Neural progenitor cell (in vitro differentiated cells): ENCODE measurements around the gene SUPT3H. TPM values are rescaled to one million over a fixed set of nuclear protein-coding genes. Genes with fewer than 3 reads are reported as not detected.

Experiments used
- DNase-seq: peaks from one replicate; pipeline ENCODE4 v3.0.0-alpha.2; 2016; ENCODE audit warnings: low spot score
- H2AFZ ChIP-seq: fragments of 200-600 bp; sonication (generic); replicated peaks from 2 replicates; pipeline ENCODE4 v1.6.1; 2016; ENCODE audit warnings: antibody characterized with exemption
- H3F3A ChIP-seq: fragments of 200-600 bp; sonication (generic); 2 replicates; pipeline ENCODE4 v1.6.1; 2016; ENCODE audit warnings: antibody characterized with exemption, low read depth
- H3K27ac ChIP-seq: fragments of 200-600 bp; sonication (generic); 2 replicates; pipeline ENCODE4 v1.5.1; 2016; ENCODE audit warnings: mild to moderate bottlenecking
- H3K27me3 ChIP-seq: fragments of 200-600 bp; sonication (generic); 2 replicates; pipeline ENCODE4 v1.6.1; 2016; ENCODE audit warnings: mild to moderate bottlenecking, moderate library complexity
- H3K36me3 ChIP-seq: fragments of 200-600 bp; sonication (generic); 2 replicates; pipeline ENCODE4 v1.5.1; 2016
- H3K4me1 ChIP-seq: fragments of 200-600 bp; sonication (generic); 2 replicates; pipeline ENCODE4 v1.6.1; 2016; ENCODE audit warnings: mixed run types
- H3K4me2 ChIP-seq: fragments of 200-600 bp; sonication (generic); 2 replicates; pipeline ENCODE4 v1.6.1; 2016
- H3K4me3 ChIP-seq: fragments of 200-600 bp; sonication (generic); 2 replicates; pipeline ENCODE4 v1.5.1; 2016
- H3K79me2 ChIP-seq: fragments of 200-600 bp; sonication (generic); 2 replicates; pipeline ENCODE4 v1.6.1; 2016; ENCODE audit warnings: low read depth
- H3K9ac ChIP-seq: fragments of 200-600 bp; sonication (generic); 2 replicates; pipeline ENCODE4 v1.6.1; 2016
- H3K9me3 ChIP-seq: fragments of 200-600 bp; sonication (generic); 2 replicates; pipeline ENCODE4 v1.5.1; 2016; ENCODE audit warnings: low read depth
- H4K20me1 ChIP-seq: fragments of 200-600 bp; sonication (generic); 2 replicates; pipeline ENCODE4 v1.6.1; 2016; ENCODE audit warnings: low read depth
- H3K27ac Mint-ChIP-seq: 3 replicates; pipeline ENCODE4 v1.8.0; 2021; ENCODE audit warnings: mixed read lengths
- H3K27me3 Mint-ChIP-seq: 2 replicates; pipeline ENCODE4 v1.8.0; 2022; ENCODE audit warnings: low read depth, mild to moderate bottlenecking, inconsistent platforms, moderate library complexity, mixed read lengths; ENCODE audit not compliant: insufficient read depth
- H3K36me3 Mint-ChIP-seq: 3 replicates; pipeline ENCODE4 v1.8.0; 2021; ENCODE audit warnings: mixed read lengths
- H3K4me1 Mint-ChIP-seq: 3 replicates; pipeline ENCODE4 v1.8.0; 2021; ENCODE audit warnings: mixed read lengths
- H3K4me3 Mint-ChIP-seq: 3 replicates; pipeline ENCODE4 v1.8.0; 2021; ENCODE audit warnings: mild to moderate bottlenecking, moderate library complexity, mixed read lengths
- H3K9me3 Mint-ChIP-seq: 3 replicates; pipeline ENCODE4 v1.8.0; 2020; ENCODE audit warnings: mixed read lengths
- EZH2 ChIP-seq: fragments of 200-600 bp; sonication (generic); IDR thresholded peaks from 2 replicates; pipeline ENCODE4 v1.6.1; 2017; ENCODE audit warnings: antibody characterized with exemption, mild to moderate bottlenecking, moderate library complexity
- EZH2phosphoT487 ChIP-seq: fragments of 200-600 bp; sonication (generic); IDR thresholded peaks from 2 replicates; pipeline ENCODE4 v1.6.1; 2017; ENCODE audit warnings: antibody characterized with exemption
- total RNA-seq: library from RNA; depleted of rRNA; stranded (reverse); fragments of >200 nt; gene quantifications from 2 replicates; pipeline ENCODE4 v1.2.3, GENCODE V29; 2015; ENCODE audit warnings: low replicate concordance
- TF ChIP-seq, protein P1 (sequence below): fragments of 200-600 bp; sonication (generic); IDR thresholded peaks from 2 replicates; pipeline ENCODE4 v1.5.1; 2017; ENCODE audit warnings: antibody characterized with exemption, mild to moderate bottlenecking

SUPT3H gene
- total RNA-seq, 1 donor from 2014 or later, result 16.3 TPM

GRCh38 chr6:45175272-45175671 is 202.5 kb downstream of the SUPT3H start:
- TF ChIP-seq EZH2phosphoT487, result no peak
- TF ChIP-seq, protein P1, sequence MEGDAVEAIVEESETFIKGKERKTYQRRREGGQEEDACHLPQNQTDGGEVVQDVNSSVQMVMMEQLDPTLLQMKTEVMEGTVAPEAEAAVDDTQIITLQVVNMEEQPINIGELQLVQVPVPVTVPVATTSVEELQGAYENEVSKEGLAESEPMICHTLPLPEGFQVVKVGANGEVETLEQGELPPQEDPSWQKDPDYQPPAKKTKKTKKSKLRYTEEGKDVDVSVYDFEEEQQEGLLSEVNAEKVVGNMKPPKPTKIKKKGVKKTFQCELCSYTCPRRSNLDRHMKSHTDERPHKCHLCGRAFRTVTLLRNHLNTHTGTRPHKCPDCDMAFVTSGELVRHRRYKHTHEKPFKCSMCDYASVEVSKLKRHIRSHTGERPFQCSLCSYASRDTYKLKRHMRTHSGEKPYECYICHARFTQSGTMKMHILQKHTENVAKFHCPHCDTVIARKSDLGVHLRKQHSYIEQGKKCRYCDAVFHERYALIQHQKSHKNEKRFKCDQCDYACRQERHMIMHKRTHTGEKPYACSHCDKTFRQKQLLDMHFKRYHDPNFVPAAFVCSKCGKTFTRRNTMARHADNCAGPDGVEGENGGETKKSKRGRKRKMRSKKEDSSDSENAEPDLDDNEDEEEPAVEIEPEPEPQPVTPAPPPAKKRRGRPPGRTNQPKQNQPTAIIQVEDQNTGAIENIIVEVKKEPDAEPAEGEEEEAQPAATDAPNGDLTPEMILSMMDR, result no peak
- no peak for TF ChIP-seq EZH2
- Mint-ChIP-seq H3K36me3 (no peaks in the 10 kb centered on the region), H3K4me3 (no peak overlapping the region), H3K9me3 (peaks cover 6% of the 10 kb centered on the region), H3K4me1 (peaks cover 4% of the 10 kb centered on the region), H3K27me3 (no peaks in the 10 kb centered on the region), H3K27ac (no peak overlapping the region)
- H3F3A ChIP-seq, result no peaks in the 10 kb centered on the region
- no peaks in the 10 kb centered on the region for H3K9me3 ChIP-seq
- H2AFZ ChIP-seq, result no peak overlapping the region
- no peak overlapping the region for H3K27ac ChIP-seq
- H3K27me3 ChIP-seq, result no peaks in the 10 kb centered on the region
- peaks cover under 1% of the 10 kb centered on the region for H3K4me1 ChIP-seq
- H3K9ac ChIP-seq, result no peak overlapping the region
- no peak overlapping the region for H3K4me2 ChIP-seq
- no peaks in the 10 kb centered on the region for H4K20me1 ChIP-seq
- H3K4me3 ChIP-seq, result no peak overlapping the region
- DNase-seq, result no peak
- no peaks in the 10 kb centered on the region for H3K79me2 ChIP-seq
- H3K36me3 ChIP-seq, result no peaks in the 10 kb centered on the region

DNA sequence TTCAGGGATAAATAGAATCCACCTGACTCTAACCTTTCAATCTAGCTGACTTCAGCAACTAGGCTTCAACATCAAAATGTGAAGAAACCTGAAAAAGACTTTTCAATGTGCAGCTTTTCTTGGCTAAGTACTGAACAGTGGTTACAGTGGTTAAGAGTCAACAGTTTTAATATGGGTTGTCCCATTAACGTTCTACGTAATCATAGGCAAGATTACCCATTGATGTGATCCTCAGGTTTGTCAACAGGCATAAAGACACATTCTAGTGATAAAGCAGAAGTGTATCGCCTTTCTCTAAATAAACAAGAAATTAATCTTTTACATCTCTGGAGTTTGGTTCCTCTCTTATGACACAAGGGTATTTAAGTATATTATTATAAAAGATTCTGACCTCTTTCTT is 203.7 kb downstream of the SUPT3H start:
- no peak overlapping the region for H3K4me2 ChIP-seq
- Mint-ChIP-seq H3K4me1 (peaks cover 10% of the 10 kb centered on the region), H3K36me3 (no peaks in the 10 kb centered on the region), H3K27ac (no peak overlapping the region), H3K4me3 (no peak overlapping the region), H3K27me3 (no peaks in the 10 kb centered on the region), H3K9me3 (peaks cover 2% of the 10 kb centered on the region)
- DNase-seq, result no peak
- no peaks in the 10 kb centered on the region for H3K9me3 ChIP-seq
- no peaks in the 10 kb centered on the region for H3K79me2 ChIP-seq
- H4K20me1 ChIP-seq, result no peaks in the 10 kb centered on the region
- H3K27me3 ChIP-seq, result no peaks in the 10 kb centered on the region
- peaks cover 5% of the 10 kb centered on the region for H3K4me1 ChIP-seq
- no peak overlapping the region for H3K9ac ChIP-seq
- no peaks in the 10 kb centered on the region for H3K36me3 ChIP-seq
- no peak overlapping the region for H3K4me3 ChIP-seq
- H3K27ac ChIP-seq, result no peak overlapping the region
- H3F3A ChIP-seq, result no peaks in the 10 kb centered on the region
- TF ChIP-seq, protein P1, result no peak
- H2AFZ ChIP-seq, result no peak overlapping the region

DNA sequence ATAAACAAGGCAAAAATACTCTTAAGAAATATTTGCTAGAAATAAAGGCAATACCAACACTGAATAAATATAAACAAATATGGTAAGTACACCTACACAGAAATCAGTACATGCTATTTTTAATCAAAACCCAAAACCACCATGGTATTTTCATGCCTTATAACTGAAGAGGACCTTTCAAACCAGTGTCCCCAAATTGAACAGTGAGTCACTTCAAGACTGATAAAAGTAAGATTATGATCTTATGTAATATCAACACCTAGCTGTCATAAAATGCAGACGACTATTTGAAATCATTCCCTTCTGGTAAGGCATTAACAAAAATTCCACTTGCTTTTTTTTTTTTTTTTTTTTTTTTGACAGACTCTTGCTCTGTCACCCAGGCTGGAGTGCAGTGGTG is 206.4 kb downstream of the SUPT3H start:
- H3K9me3 ChIP-seq, result no peaks in the 10 kb centered on the region
- Mint-ChIP-seq H3K36me3 (no peaks in the 10 kb centered on the region), H3K4me3 (no peak overlapping the region), H3K4me1 (peaks cover 10% of the 10 kb centered on the region), H3K27me3 (no peaks in the 10 kb centered on the region), H3K27ac (no peak overlapping the region), H3K9me3 (peaks cover 2% of the 10 kb centered on the region)
- H3K79me2 ChIP-seq, result no peaks in the 10 kb centered on the region
- no peak overlapping the region for H2AFZ ChIP-seq
- H3K27me3 ChIP-seq, result no peaks in the 10 kb centered on the region
- no peaks in the 10 kb centered on the region for H3F3A ChIP-seq
- TF ChIP-seq, protein P1, result no peak
- TF ChIP-seq EZH2 (no peak), EZH2phosphoT487 (no peak)
- no peaks in the 10 kb centered on the region for H3K36me3 ChIP-seq
- H3K4me3 ChIP-seq, result no peak overlapping the region
- no peaks in the 10 kb centered on the region for H4K20me1 ChIP-seq
- DNase-seq, result no peak
- no peak overlapping the region for H3K9ac ChIP-seq
- H3K27ac ChIP-seq, result no peak overlapping the region
- H3K4me2 ChIP-seq, result no peak overlapping the region
- peaks cover 5% of the 10 kb centered on the region for H3K4me1 ChIP-seq

- no peaks in the 10 kb centered on the region for H3K27me3 ChIP-seq
- no peak for TF ChIP-seq EZH2phosphoT487
- TF ChIP-seq EZH2, result no peak
- TF ChIP-seq, protein P1, result no peak
- no peak for DNase-seq
- H3F3A ChIP-seq, result no peaks in the 10 kb centered on the region
- peaks cover 5% of the 10 kb centered on the region for H3K4me1 ChIP-seq
- peaks cover 10% of the 10 kb centered on the region for H3K4me1 Mint-ChIP-seq
- H3K4me2 ChIP-seq, result no peak overlapping the region
- H3K27ac ChIP-seq, result no peak overlapping the region
- H3K36me3 ChIP-seq, result no peaks in the 10 kb centered on the region
- H3K36me3 Mint-ChIP-seq, result no peaks in the 10 kb centered on the region
- no peak overlapping the region for H2AFZ ChIP-seq
- no peaks in the 10 kb centered on the region for H3K27me3 Mint-ChIP-seq
- peaks cover 2% of the 10 kb centered on the region for H3K9me3 Mint-ChIP-seq
- H3K9ac ChIP-seq, result no peak overlapping the region
- H3K4me3 ChIP-seq, result no peak overlapping the region
- no peaks in the 10 kb centered on the region for H3K79me2 ChIP-seq
- H4K20me1 ChIP-seq, result no peaks in the 10 kb centered on the region
- H3K9me3 ChIP-seq, result no peaks in the 10 kb centered on the region
- H3K27ac Mint-ChIP-seq, result no peak overlapping the region
- H3K4me3 Mint-ChIP-seq, result no peak overlapping the region
These were observed 207.4 kb downstream of the SUPT3H start for GRCh38 chr6:45170309-45170708.
